ENCODE results near the gene CUX1. TPM values are rescaled to one million over a fixed set of nuclear protein-coding genes. Genes with fewer than 3 reads are reported as not detected.

CUX1 gene
- total and polyA plus RNA-seq, 12 donors: 34.5 to 176 (median 145) TPM

DNA sequence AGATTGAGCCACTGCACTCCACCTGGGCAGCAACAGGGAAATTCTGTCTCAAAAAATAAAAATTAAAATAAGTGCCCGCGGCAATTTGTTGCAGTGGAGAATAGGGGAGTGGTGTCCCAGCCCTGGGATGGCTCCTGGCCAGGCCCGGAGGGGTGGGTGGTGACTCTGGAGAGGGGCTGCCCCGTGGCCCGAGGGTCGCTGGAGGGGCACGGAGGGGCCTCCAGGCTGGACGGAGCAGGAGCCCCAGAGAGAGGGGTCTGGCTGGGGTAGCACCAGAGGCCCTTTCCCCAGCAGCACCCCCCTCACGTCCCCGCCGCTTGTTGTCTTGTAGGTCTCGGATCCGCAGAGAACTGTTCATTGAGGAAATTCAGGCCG, 430.6 kb downstream of the CUX1 start:
- H3K27ac ChIP-seq: no peak overlapping the region
- intact Hi-C loops (cut with DNase I): loop anchor here in 2 of 10 donors (10.0 kb wide), 2 partner anchors 643 to 653 kb away; no protein-coding TSS in a partner anchor
- no peaks in the 10 kb centered on the region for H3K27me3 ChIP-seq
- H3K9me3 ChIP-seq: no peaks in the 10 kb centered on the region
- peaks cover 0 to 77% (median 0%) of the 10 kb centered on the region in 9 donors for H3K36me3 ChIP-seq
- 93 to 95% methylated on average over 13 to 14 of the region's 14 CpGs for WGBS, 2 donors
- no peak for TF ChIP-seq CTCF (IDR thresholded peaks at IDR 0.05)
- DNase-seq (no peak), ATAC-seq (peak in 2 of 8 donors; percentile 35)
- H3K4me3 ChIP-seq: no peak overlapping the region
- H3K4me1 ChIP-seq: no peaks in the 10 kb centered on the region

- H3K4me3 ChIP-seq: no peak overlapping the region
- no peaks in the 10 kb centered on the region for H3K27me3 ChIP-seq
- TF ChIP-seq CTCF (IDR thresholded peaks at IDR 0.05): no peak
- peak in 2 of 8 donors; percentile 29 to 30 for ATAC-seq
- H3K4me1 ChIP-seq: no peaks in the 10 kb centered on the region
- H3K36me3 ChIP-seq: peaks cover 0 to 78% (median 0%) of the 10 kb centered on the region in 9 donors
- intact Hi-C loops (cut with DNase I): loop anchor here in 2 of 10 donors (10.0 kb wide), 2 partner anchors 644 to 654 kb away; no protein-coding TSS in a partner anchor
- H3K9me3 ChIP-seq: no peaks in the 10 kb centered on the region
- DNase-seq: no peak
- no peak overlapping the region for H3K27ac ChIP-seq
- WGBS, 2 donors: 88 to 92% methylated on average over 70 to 117 of the region's 117 CpGs
These were observed 431.3 kb downstream of the CUX1 start for GRCh38 chr7:102248456-102249395.

GRCh38 chr7:102251531-102252365, 434.3 kb downstream of the CUX1 start:
- H3K4me3 ChIP-seq: no peak overlapping the region
- intact Hi-C loops (cut with DNase I): no loop called here
- ATAC-seq: no peak

More at GRCh38 chr7:102251531-102252365, 434.3 kb downstream of the CUX1 start:
- no peaks in the 10 kb centered on the region for H3K27me3 ChIP-seq
- no peak for TF ChIP-seq CTCF (IDR thresholded peaks at IDR 0.05)
- H3K4me1 ChIP-seq: no peaks in the 10 kb centered on the region
- no peak overlapping the region for H3K27ac ChIP-seq
- H3K9me3 ChIP-seq: no peaks in the 10 kb centered on the region
- 74 to 75% methylated on average over 7 of the region's 7 CpGs for WGBS, 2 donors
- no peak for DNase-seq
- peaks cover 0 to 48% (median 0%) of the 10 kb centered on the region in 9 donors for H3K36me3 ChIP-seq

Measured in heart right ventricle (tissue), 16 donors.